NCI-H748 treated with DMSO at 0.1 percent for 48 hours (cell line): Measurements from ENCODE around the gene LTBP1.

Source experiments
- DNase-seq: peaks from one replicate; lab custom pipeline; 2025; lab: John Stamatoyannopoulos, UW

Gene LTBP1

DNA sequence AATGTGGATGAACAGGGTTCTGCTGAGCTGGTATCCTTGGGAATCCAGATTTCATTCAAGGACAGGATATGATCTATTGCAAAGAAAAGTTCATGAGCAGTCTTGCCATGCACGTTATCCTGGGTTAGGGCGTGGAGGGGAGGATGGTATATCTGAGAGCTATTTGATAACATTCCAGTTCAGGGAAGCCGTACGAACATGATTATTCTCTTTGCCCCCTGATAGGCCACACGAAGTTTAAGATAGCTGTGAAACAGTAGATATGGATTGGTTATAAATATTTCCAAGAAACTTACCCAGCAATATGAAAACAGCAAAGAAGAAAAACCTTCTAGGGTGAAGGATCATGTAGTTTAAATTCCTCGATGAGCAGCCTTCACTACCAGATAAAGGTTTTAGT, 171.9 kb downstream of the LTBP1 start:
- no peak for DNase-seq

GRCh38 chr2:33121416-33121815, 174.7 kb downstream of the LTBP1 start:
- DNase-seq: no peak

DNA sequence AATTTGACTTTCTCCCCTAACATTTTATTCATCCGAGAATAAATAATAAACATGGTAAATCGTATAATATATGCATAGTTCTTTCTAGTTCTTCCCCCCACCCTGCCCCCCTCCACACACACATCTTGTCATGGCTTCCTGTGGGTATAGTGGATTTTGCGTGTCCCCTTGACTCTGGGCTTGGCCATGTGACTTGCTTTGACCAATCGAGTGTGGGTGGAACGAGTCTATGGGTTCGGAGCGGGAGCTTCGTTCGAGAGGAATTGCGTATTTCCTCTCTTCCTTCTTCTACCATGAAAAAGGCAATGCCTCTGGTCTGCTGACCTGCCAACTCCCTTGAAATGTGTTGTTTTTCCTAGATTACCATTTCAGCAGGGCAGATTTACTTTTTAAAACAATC, 175.2 kb downstream of the LTBP1 start:
- DNase-seq: no peak

GRCh38 chr2:33122726-33123125, 176.0 kb downstream of the LTBP1 start:
- DNase-seq: no peak

GRCh38 chr2:33123216-33123615, 176.5 kb downstream of the LTBP1 start:
- no peak for DNase-seq

DNA sequence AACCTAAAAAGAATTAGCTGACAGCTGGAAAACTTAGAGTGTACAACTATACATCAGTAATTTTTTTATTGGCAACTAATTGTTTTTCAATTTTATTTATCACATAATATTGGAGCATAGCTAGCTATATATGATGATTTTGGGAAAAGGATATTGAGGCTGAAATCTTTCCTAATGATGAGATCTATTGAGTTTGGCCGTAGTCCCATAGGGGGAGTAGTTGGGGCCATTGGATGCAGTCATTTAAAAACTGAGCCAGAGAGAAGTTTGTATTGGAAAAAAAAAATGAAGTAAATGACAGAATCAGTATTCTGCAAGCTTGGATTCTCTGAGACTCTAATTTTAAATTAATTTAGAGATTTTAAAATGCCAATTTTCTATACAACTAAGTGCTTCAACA, 179.8 kb downstream of the LTBP1 start:
- no peak for DNase-seq

- no peak for DNase-seq
Measured at GRCh38 chr2:33126958-33127357, 180.2 kb downstream of the LTBP1 start.

GRCh38 chr2:33129263-33130053, 182.7 kb downstream of the LTBP1 start:
- no peak for DNase-seq

DNA sequence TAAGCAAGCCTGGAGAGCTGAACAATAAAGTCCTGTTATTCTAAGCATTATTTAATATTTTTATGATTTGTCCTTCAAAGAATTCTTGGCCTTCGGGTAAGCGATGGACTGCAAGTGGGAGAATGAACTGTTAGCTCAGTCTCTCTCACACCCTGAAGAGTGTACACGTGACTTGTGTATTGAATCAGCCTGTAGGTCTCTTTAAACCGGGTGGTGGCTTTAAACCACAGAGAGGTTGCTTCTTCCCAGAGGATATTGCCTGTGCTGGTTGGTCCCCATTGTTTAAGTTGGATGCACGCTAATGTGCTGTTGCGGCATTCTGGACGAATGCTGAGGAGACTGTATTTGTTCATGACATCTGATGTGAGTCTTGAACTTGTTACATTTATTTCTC, 183.3 kb downstream of the LTBP1 start:
- no peak for DNase-seq

DNA sequence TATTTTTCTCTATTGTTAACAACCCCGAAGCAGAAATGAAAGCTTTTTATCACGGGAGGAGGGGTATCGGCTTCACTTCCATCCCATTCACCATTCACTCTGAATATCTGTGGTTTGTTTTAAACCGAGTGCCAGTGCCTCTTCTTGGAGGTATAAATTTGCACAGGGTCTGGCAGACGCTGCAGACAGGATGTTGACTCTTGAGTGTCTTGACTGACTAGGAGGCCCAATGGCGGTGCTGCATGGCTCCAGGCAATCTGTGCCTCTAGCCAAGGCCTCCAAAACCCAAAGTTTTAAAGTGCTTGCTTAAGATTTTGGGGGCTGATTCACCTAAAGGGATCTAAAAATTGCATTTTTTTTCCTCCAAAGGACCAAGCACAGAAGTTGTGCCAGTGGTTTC, 183.8 kb downstream of the LTBP1 start:
- no peak for DNase-seq

DNA sequence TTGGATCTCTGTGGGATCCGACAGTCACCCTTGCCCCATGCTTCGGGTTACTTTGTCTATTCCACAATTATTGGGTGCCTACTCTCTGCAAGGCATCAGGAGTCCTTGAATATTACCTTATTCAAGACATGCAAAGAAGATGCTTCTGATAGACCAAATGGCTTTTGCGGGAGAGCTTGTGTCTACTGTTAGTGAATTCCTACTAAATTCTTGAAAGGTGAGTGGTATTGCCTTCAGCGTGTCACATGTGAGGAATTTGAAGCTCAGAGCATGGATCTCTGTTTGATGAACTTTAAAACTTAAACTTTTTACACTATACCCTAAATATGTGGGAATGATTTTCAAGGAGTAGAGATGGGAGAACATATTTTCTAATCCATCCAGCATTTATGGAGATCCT, 184.4 kb downstream of the LTBP1 start:
- DNase-seq: no peak

DNA sequence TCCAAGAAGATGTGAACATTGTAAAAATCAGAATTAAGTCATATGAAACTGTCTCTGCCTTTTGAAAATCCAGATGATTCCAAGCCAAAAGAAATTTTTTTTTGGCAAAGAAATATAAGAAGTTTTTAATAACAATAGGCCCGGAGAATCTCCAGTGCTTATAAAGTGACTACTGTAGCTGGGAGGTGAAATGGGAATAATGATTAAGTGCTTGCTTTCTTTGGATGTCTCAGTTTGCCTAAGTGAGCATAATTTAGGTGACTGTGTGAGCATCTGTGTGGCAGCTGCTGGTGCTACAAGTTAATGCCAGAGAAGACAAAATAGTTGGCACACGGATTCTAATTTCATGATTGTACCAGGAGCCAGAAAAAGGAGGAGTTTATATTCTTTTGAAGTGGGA, 185.0 kb downstream of the LTBP1 start:
- DNase-seq: no peak

DNA sequence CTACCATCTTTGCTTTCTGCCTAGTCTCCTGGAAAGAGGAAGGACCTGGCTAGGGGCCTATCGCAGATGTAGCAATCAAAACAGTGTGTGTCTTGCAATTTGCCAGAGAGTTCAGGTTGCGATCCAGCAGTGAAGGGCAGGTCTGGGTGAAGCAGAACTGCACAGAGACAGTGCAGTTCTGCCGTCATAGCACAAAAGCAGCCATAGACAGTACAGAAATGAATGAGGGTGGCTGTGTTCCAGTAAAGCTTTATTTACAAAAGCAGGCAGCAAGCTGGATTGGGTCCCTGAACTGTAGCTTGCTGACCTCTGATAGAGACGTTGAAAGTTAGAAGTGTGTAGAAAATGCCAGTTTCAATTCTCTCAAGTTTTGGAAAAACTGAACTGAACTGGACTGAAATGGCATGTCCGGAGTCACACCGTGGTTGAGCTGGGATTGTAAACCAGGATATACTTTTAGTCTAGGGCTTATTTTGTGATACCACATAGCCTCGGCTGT, 186.8 kb downstream of the LTBP1 start:
- no peak for DNase-seq

DNA sequence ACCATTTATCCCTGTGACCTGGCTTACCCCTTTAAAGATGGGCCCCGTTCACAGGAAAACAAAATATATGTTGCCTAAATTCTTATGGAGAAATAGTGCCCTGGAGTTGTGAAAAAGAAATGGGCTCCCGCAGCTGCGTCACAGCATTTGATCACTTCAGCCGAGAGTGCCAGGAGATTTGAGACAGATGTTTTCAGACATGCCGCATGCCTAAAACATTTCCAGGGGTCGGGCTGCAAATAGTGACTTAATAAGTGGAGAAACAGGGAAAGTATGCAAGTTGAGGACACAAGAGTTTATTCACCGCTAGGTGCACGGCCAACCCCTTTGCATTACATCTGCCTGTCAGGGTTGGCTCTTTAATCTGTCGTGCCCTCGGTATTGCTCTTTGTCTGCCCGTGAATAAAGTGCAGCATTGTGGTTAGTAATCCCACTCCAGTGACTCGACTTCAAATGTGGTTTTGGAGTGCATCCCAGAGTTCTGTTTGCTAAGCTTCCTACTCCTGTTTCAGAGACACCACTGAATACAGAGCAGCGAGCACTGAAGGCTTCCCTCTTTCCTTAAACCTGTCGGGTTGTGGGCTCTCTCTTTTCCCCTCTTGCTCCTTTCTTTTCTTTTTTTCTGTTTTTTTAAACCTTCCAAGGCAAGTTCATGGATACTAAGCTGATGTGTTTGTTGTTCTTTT, 187.5 kb downstream of the LTBP1 start:
- DNase-seq: no peak

- DNase-seq: no peak
Measured at GRCh38 chr2:33134791-33135560, 188.2 kb downstream of the LTBP1 start.

DNA sequence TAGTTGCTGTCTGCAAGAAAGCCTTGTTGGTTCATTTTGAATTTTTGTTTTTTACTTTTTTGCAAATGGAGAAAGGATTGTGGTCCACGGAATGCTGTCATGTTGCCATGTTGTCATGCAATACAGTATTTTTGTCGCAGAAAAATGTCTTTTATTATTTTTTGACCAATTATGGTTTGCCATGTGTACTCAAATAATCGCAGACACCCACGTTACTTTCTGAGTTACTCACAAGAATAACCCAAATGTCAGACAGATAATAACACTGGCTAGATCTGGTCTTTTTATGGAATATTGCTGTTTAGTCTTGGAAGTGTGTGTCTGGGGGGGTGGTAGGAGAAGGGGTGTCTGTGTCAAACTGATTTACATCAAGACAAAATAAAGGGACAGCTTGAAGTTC, 188.9 kb downstream of the LTBP1 start:
- DNase-seq: no peak

DNA sequence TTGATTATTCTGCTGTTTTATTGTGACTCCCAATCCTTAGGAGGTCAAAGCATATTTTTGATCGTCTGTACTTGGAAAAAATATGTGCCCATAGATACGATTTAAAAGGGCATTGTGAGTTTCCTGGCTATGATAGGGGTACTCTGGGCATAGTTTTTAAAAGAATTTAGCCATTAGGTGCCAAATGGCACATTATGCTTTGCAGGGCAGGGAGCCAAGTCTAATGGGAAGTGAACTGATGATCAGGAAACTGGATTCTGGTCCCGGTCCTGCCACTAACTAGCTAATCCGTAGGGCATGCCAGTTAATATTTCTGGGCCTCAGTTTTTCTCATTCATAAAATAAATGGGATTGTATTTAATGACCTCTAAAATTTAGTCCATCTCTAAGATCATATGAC, 189.3 kb downstream of the LTBP1 start:
- no peak for DNase-seq

DNA sequence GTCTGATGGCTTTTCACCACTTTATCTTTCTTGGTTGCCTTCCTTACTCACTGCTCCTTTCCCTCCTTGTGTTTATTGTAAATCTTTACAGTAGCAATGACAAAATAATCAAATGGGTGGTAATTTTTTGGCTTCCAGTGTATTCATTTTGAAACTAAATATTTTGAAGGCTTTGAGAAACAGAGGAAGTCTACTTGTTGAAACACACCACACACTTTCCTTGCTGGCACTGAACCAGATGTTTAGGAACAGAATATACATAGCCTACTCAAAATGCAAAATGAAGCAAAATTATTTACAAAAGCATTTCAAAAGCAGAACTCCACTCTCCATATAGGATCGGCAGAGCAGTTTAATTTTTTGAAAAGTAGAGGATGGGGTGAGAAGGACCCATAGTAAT, 189.8 kb downstream of the LTBP1 start:
- no peak for DNase-seq

DNA sequence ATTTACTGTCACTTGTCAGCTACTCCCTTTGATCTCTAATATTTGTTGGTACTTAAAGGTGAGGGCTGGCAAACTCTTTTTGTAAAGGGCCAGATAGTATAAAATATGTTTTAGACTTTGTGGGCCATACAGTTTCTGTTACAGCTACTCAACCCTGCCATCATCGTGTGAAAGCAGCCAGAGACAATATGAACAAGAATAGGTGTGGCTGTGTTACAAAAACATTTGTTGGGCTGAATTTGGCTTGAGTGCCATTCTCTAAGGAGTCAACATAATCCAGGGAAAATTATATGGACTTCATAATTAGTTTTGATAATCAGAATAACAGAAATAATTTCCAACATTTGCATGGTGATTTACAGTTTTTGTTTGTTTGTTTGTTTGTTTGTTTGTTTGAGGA, 190.6 kb downstream of the LTBP1 start:
- no peak for DNase-seq

DNA sequence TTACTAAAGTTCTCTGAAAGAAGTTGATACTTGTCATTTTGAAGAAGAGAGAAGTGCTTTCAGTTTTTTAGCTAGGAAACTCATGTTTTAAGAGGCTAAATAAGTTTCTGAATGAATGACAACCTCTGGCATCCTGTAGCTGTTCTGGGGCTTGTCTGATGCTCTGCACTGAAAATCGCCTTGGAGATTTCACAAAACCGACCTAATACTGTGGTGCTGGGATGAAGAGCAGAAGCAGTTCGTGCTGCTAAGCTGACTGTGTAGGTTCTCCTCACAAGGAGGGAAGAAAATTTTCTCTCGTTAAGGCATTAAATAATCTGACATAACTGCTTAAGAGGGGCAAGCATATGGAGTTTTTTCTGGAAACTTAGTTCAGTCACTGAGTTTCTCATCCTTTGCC, 193.2 kb downstream of the LTBP1 start:
- no peak for DNase-seq

- DNase-seq: no peak
Measured at GRCh38 chr2:33141476-33141875, 194.7 kb downstream of the LTBP1 start.

GRCh38 chr2:33142810-33143209, 196.1 kb downstream of the LTBP1 start:
- no peak for DNase-seq

DNA sequence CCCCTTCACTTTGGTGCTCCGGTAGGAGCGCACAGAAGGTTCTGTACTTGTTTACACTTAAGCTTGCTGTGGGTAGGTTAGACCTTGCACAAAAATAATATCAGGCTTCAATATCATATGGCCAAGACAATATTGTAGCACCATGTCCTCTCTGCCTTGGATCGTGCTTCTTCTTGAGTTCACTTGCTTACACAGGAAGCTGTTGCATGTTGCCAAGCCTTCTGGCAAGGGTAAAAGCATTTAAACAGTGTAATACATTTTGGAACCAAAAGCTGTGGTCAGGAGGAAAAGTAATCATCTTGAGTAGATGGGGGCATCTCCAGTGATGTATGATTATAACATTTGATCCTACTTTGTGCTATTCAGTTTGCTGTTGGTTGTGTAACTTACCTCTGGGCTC, 197.5 kb downstream of the LTBP1 start:
- no peak for DNase-seq
